Neural progenitor cell (in vitro differentiated cells): ENCODE measurements around the gene NEU4. TPM values are rescaled to one million over a fixed set of nuclear protein-coding genes. Genes with fewer than 3 reads are reported as not detected.

Experiments used
- DNase-seq: peaks from one replicate; pipeline ENCODE4 v3.0.0-alpha.2; 2016; ENCODE audit warnings: low spot score
- H2AFZ ChIP-seq: fragments of 200-600 bp; sonication (generic); replicated peaks from 2 replicates; pipeline ENCODE4 v1.6.1; 2016; ENCODE audit warnings: antibody characterized with exemption
- H3F3A ChIP-seq: fragments of 200-600 bp; sonication (generic); 2 replicates; pipeline ENCODE4 v1.6.1; 2016; ENCODE audit warnings: antibody characterized with exemption, low read depth
- H3K27ac ChIP-seq: fragments of 200-600 bp; sonication (generic); 2 replicates; pipeline ENCODE4 v1.5.1; 2016; ENCODE audit warnings: mild to moderate bottlenecking
- H3K27me3 ChIP-seq: fragments of 200-600 bp; sonication (generic); 2 replicates; pipeline ENCODE4 v1.6.1; 2016; ENCODE audit warnings: mild to moderate bottlenecking, moderate library complexity
- H3K36me3 ChIP-seq: fragments of 200-600 bp; sonication (generic); 2 replicates; pipeline ENCODE4 v1.5.1; 2016
- H3K4me1 ChIP-seq: fragments of 200-600 bp; sonication (generic); 2 replicates; pipeline ENCODE4 v1.6.1; 2016; ENCODE audit warnings: mixed run types
- H3K4me2 ChIP-seq: fragments of 200-600 bp; sonication (generic); 2 replicates; pipeline ENCODE4 v1.6.1; 2016
- H3K4me3 ChIP-seq: fragments of 200-600 bp; sonication (generic); 2 replicates; pipeline ENCODE4 v1.5.1; 2016
- H3K79me2 ChIP-seq: fragments of 200-600 bp; sonication (generic); 2 replicates; pipeline ENCODE4 v1.6.1; 2016; ENCODE audit warnings: low read depth
- H3K9ac ChIP-seq: fragments of 200-600 bp; sonication (generic); 2 replicates; pipeline ENCODE4 v1.6.1; 2016
- H3K9me3 ChIP-seq: fragments of 200-600 bp; sonication (generic); 2 replicates; pipeline ENCODE4 v1.5.1; 2016; ENCODE audit warnings: low read depth
- H4K20me1 ChIP-seq: fragments of 200-600 bp; sonication (generic); 2 replicates; pipeline ENCODE4 v1.6.1; 2016; ENCODE audit warnings: low read depth
- H3K27ac Mint-ChIP-seq: 3 replicates; pipeline ENCODE4 v1.8.0; 2021; ENCODE audit warnings: mixed read lengths
- H3K27me3 Mint-ChIP-seq: 2 replicates; pipeline ENCODE4 v1.8.0; 2022; ENCODE audit warnings: low read depth, mild to moderate bottlenecking, inconsistent platforms, moderate library complexity, mixed read lengths; ENCODE audit not compliant: insufficient read depth
- H3K36me3 Mint-ChIP-seq: 3 replicates; pipeline ENCODE4 v1.8.0; 2021; ENCODE audit warnings: mixed read lengths
- H3K4me1 Mint-ChIP-seq: 3 replicates; pipeline ENCODE4 v1.8.0; 2021; ENCODE audit warnings: mixed read lengths
- H3K4me3 Mint-ChIP-seq: 3 replicates; pipeline ENCODE4 v1.8.0; 2021; ENCODE audit warnings: mild to moderate bottlenecking, moderate library complexity, mixed read lengths
- H3K9me3 Mint-ChIP-seq: 3 replicates; pipeline ENCODE4 v1.8.0; 2020; ENCODE audit warnings: mixed read lengths
- CTCF ChIP-seq: fragments of 200-600 bp; sonication (generic); IDR thresholded peaks from 2 replicates; pipeline ENCODE4 v1.5.1; 2017; ENCODE audit warnings: antibody characterized with exemption, mild to moderate bottlenecking
- EZH2 ChIP-seq: fragments of 200-600 bp; sonication (generic); IDR thresholded peaks from 2 replicates; pipeline ENCODE4 v1.6.1; 2017; ENCODE audit warnings: antibody characterized with exemption, mild to moderate bottlenecking, moderate library complexity
- EZH2phosphoT487 ChIP-seq: fragments of 200-600 bp; sonication (generic); IDR thresholded peaks from 2 replicates; pipeline ENCODE4 v1.6.1; 2017; ENCODE audit warnings: antibody characterized with exemption
- total RNA-seq: library from RNA; depleted of rRNA; stranded (reverse); fragments of >200 nt; gene quantifications from 2 replicates; pipeline ENCODE4 v1.2.3, GENCODE V29; 2015; ENCODE audit warnings: low replicate concordance

The NEU4 gene
- total RNA-seq, 1 donor from 2014 or later = not detected

- Mint-ChIP-seq H3K36me3 (no peaks in the 10 kb centered on the region), H3K4me3 (no peak overlapping the region), H3K4me1 (peaks cover 38% of the 10 kb centered on the region), H3K27ac (no peak overlapping the region), H3K27me3 (peaks cover 3% of the 10 kb centered on the region), H3K9me3 (no peaks in the 10 kb centered on the region)
- no peak overlapping the region for H3K27ac ChIP-seq
- no peak overlapping the region for H3K4me2 ChIP-seq
- TF ChIP-seq CTCF (no peak), EZH2phosphoT487 (no peak), EZH2 (no peak)
- no peak overlapping the region for H2AFZ ChIP-seq
- H3K36me3 ChIP-seq = no peaks in the 10 kb centered on the region
- no peak overlapping the region for H3K9ac ChIP-seq
- H3K9me3 ChIP-seq = no peaks in the 10 kb centered on the region
- no peaks in the 10 kb centered on the region for H3K79me2 ChIP-seq
- no peak for DNase-seq
- H3F3A ChIP-seq = peaks cover 32% of the 10 kb centered on the region
- H4K20me1 ChIP-seq = peaks cover 10% of the 10 kb centered on the region
- no peaks in the 10 kb centered on the region for H3K27me3 ChIP-seq
- no peak overlapping the region for H3K4me3 ChIP-seq
- H3K4me1 ChIP-seq = peaks cover 38% of the 10 kb centered on the region
These were observed 41.3 kb upstream of the NEU4 start for GRCh38 chr2:241767464-241768250.

GRCh38 chr2:241768251-241768711 lies 40.7 kb upstream of the NEU4 start:
- H3K9me3 Mint-ChIP-seq = no peaks in the 10 kb centered on the region
- peaks cover 4% of the 10 kb centered on the region for H3K27me3 Mint-ChIP-seq
- Histone ChIP-seq H3K9ac (no peak overlapping the region), H3K36me3 (no peaks in the 10 kb centered on the region), H3K4me1 (peaks cover 42% of the 10 kb centered on the region), H2AFZ (no peak overlapping the region), H4K20me1 (peaks cover 10% of the 10 kb centered on the region), H3K4me3 (no peak overlapping the region), H3K79me2 (no peaks in the 10 kb centered on the region), H3K9me3 (no peaks in the 10 kb centered on the region), H3K4me2 (no peak overlapping the region), H3F3A (peaks cover 32% of the 10 kb centered on the region), H3K27me3 (no peaks in the 10 kb centered on the region), H3K27ac (no peak overlapping the region)
- H3K4me1 Mint-ChIP-seq = peaks cover 40% of the 10 kb centered on the region
- no peaks in the 10 kb centered on the region for H3K36me3 Mint-ChIP-seq
- H3K27ac Mint-ChIP-seq = no peak overlapping the region
- DNase-seq = no peak
- TF ChIP-seq EZH2 = no peak
- no peak for TF ChIP-seq EZH2phosphoT487
- no peak for TF ChIP-seq CTCF
- no peak overlapping the region for H3K4me3 Mint-ChIP-seq

DNA sequence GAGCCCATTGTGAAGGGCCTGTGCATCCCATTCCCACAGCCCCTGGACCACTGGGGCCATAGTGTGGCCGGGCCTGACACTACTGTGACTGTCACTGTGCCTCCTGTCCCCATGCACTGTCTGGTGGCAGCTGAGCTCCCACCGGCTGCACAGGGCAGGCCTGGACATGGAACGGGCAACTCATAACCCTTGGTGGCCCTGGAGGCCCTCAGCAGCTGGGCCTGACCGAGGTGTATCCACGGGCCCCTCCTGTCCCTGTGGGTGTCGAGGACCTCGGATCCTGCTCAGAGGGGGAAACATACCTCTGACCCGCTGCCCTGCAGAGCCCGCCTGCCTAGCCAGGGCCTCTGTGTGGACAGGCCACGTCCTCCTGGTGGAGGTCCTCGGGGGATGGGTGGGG lies 40.1 kb upstream of the NEU4 start:
- Histone ChIP-seq H3K36me3 (no peaks in the 10 kb centered on the region), H3K4me3 (no peak overlapping the region), H3K4me1 (peaks cover 42% of the 10 kb centered on the region), H3F3A (peaks cover 32% of the 10 kb centered on the region), H3K9me3 (no peaks in the 10 kb centered on the region), H4K20me1 (peaks cover 10% of the 10 kb centered on the region), H3K27ac (no peak overlapping the region), H3K79me2 (no peaks in the 10 kb centered on the region), H2AFZ (no peak overlapping the region), H3K4me2 (no peak overlapping the region), H3K27me3 (no peaks in the 10 kb centered on the region), H3K9ac (no peak overlapping the region)
- Mint-ChIP-seq H3K36me3 (no peaks in the 10 kb centered on the region), H3K27me3 (peaks cover 4% of the 10 kb centered on the region), H3K9me3 (no peaks in the 10 kb centered on the region), H3K4me1 (peaks cover 37% of the 10 kb centered on the region), H3K27ac (no peak overlapping the region), H3K4me3 (no peak overlapping the region)
- TF ChIP-seq EZH2 (no peak), EZH2phosphoT487 (no peak), CTCF (no peak)
- DNase-seq = no peak
